ENCODE data around the gene ADRA2A.

GRCh38 chr10:111098679-111099437 is 22.0 kb downstream of the ADRA2A start:
- TF ChIP-seq, protein P1, sequence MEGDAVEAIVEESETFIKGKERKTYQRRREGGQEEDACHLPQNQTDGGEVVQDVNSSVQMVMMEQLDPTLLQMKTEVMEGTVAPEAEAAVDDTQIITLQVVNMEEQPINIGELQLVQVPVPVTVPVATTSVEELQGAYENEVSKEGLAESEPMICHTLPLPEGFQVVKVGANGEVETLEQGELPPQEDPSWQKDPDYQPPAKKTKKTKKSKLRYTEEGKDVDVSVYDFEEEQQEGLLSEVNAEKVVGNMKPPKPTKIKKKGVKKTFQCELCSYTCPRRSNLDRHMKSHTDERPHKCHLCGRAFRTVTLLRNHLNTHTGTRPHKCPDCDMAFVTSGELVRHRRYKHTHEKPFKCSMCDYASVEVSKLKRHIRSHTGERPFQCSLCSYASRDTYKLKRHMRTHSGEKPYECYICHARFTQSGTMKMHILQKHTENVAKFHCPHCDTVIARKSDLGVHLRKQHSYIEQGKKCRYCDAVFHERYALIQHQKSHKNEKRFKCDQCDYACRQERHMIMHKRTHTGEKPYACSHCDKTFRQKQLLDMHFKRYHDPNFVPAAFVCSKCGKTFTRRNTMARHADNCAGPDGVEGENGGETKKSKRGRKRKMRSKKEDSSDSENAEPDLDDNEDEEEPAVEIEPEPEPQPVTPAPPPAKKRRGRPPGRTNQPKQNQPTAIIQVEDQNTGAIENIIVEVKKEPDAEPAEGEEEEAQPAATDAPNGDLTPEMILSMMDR (IDR thresholded peaks at IDR 0.05; ENCODE audit: poor library complexity): no peak
- no peak for TF ChIP-seq EZH2phosphoT487 (IDR thresholded peaks at IDR 0.05; ENCODE audit: low read depth, severe bottlenecking, unreplicated experiment)
- TF ChIP-seq EZH2 (IDR thresholded peaks at IDR 0.05; ENCODE audit: borderline replicate concordance): no peak
